NAMALWA (cell line): ENCODE data around the gene NCR2.
"Not testable (repeated sequence)": the region's sequence is repeated elsewhere in the genome, so short reads cannot be mapped to it uniquely, and the experiment has no call there.

ENCODE experiments used
- DNase-seq: peaks from one replicate; pipeline ENCODE4 v3.0.0-alpha.2; 2015; ENCODE audit warnings: low spot score

Gene NCR2, protein sequence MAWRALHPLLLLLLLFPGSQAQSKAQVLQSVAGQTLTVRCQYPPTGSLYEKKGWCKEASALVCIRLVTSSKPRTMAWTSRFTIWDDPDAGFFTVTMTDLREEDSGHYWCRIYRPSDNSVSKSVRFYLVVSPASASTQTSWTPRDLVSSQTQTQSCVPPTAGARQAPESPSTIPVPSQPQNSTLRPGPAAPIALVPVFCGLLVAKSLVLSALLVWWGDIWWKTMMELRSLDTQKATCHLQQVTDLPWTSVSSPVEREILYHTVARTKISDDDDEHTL

DNA sequence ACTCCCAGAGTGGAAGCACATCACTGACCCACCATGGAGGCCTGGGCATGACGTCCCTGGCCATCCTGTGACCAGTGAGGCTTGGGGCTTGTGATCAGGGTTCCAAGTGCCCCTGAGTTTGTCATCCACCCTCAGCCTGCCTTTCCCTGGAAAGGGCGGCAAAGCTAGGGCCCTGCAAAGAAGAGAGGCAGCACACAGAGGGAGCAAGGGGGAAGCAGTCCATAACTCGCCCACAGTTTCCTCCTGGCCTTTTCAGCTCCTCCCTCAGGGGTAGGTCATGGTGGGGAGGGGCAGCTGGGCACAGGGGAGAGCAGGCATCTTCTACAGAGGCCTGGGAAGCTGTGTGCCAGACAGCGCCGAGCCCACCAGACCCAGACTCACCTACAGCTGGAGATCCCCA is at the start of gene NCR2:
Gene NCR2 (plus strand): TSS at position 313 of the 400 bp plus-strand sequence. CDS start 269 bp downstream, outside the sequence.
- DNase-seq, result no peak

DNA sequence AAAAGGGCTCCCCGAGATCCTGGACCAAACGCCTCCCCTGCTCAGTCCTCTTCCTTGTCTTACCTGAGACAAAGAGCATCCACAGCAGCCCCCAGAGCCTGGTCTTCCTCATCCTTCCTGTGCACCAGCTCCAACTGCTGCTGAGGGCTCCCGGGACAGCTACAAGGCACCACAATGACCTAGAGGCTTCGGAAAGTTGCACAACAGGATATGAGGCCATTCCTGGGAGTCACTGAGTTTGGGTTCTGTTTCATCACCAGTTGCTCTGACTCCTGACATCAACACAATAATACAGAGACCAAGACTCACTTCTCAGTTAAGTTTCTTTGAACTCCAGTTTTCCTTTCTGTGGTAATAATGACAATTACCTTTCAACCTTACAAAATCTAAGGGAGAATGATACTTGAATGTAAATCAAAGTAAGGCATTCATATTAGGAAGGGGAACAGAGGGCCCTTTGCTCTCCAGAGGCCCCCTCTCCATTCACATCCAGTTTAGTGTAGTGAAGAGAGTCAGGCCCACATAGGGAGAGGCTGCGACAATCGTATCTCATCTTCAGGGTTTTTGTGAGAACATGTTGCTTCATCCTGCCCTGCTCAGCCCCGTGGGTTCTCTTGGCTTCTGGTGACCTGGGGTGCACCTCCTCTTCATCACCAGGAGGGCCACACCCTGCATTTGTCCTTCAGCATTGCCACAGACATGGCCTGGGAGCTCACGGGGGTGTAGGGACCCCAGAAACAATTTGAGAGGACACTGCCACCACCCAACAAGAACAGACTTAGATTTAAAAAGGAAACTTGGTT is 48.7 kb upstream of the NCR2 start, which contains the start of gene TREM1:
Gene TREM1 (minus strand): TSS at position 139 of the 803 bp plus-strand sequence. CDS start 27 bp downstream, at position 112.
- no peak for DNase-seq

DNA sequence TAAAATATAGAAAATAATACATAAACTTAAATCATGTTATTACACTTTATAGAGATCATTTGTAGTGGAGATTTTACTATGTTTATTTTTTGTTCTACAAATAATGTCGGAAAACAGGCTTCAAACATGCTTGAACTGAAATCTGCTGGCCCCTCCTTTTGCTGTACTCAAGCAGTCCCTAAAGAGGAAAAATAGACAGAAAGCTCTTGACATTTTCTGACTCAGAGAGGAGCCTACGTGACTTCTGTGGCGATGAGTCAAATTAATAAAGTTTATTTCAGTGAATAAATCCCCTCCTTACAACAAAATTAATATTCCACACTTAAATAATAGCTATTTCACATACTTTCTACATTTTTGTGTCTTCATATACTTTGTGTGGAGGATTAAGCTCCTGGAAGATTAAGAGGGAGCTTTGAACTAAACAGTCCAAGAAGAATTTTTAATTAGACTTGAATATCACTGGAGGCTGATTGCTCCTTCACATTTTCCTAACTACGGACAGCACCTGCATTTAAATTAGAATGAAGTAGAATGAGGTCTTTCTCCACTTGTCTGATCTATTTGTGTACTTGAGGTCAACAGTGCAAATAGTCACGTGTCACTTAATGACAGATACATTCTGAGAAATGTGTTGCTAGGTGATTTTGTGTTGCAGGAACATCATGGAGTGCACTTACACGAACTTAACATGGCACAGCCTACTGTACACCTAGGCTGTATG is 47.2 kb upstream of the NCR2 start:
- peak; percentile 29 for DNase-seq

DNA sequence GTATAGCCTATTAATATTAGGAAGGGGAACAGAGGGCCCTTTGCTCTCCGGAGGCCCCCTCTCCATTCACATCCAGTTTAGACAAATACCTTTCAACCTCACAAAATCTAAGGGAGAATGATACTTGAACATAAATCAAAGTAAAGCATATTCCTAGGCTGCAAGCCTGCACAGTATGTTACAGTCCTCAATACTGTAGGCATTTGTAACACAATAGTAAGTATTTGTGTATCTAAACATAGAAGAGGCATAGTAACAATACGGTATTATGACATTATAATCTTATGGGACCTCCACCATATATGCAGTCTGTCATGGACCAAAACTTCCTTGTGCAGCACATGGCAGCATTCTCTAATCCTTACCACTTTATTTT is 46.7 kb upstream of the NCR2 start:
- DNase-seq, result no peak

DNA sequence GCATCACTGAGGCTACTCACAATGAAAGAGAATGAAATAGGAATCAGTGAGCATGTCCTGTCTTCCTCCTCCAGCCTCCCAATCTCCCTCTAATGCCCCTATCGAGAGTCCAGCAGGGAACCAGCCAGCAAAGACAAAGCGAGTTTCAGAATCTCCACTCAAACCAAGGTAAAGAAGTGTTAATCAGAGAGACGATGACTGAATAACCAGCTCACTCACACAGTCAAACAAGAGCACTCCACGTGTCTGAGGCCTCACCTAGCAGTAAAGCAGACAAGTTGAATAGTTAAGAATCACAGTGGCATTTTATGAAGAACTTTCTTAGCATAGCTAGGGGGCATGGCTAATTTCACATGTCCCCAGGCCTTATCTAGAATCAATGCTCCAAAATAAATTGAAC is 45.6 kb upstream of the NCR2 start:
- no peak for DNase-seq

DNA sequence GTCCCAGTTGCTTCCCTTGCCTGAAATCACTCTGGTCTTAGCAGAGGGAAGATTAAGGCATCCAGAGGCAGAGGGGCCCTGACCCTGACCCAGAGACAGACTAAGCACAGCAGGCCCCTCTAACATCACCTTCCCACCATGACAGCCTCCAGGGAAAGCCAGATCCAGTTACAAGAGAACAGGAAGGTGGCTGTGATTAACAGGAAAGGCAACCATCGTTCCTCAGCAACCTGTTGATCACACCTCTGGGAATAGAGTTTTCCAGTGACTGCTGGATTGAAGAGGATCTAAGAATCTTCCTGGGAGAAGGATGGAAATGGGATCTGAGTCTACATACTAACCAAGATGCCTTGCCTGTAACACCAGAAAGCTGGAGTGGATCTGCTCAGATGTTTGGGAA is 43.7 kb upstream of the NCR2 start:
- no peak for DNase-seq

DNA sequence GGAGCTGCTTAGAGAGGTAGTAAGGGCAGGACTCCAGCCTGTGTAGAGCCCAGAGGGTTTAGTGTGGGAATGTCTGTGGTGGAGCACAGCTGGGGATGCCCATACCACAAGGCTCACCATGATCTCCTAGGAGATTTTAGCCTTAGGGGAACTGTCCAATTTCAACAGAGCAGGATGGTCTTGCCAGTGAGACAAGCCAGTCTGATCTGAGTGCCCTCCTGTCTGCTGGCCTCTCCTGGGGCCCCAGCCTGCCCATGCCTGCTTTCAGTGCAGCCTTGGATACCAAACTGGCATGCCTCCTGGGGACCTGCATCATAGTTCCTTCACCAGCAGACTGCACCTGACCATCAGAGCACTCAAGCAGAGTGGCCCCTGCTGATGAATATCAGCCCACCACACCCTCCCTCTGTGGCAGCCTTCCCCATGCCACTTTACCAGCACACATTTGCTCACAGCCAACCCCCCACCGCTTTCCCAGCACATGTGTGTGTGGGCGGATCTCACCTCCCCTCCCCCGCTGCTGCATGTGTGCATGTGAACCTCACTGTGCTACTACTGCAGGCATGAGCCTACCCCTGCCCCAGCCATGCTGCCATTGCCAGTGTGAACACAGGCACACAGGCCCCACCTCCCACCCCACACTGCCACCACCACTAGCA is 41.1 kb upstream of the NCR2 start:
- no peak for DNase-seq

DNA sequence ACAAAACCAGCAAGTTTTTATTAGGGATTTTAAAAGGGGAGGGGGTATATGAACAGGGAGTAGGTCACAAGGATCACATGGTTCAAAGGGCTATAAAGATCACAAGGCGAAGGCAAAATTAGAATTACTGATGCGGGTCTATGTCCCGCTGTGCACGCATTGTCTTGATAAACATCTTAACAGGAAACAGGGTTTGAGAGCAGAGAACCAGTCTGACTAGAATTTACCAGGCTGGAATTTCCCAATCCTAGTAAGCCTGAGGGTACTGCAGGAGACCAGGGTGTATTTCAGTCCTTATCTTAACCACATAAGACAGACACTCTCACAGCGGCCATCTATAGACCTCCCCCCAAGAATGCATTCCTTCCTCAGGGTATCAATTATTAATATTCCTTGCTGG is 38.2 kb upstream of the NCR2 start:
- DNase-seq, result not testable (repeated sequence)

DNA sequence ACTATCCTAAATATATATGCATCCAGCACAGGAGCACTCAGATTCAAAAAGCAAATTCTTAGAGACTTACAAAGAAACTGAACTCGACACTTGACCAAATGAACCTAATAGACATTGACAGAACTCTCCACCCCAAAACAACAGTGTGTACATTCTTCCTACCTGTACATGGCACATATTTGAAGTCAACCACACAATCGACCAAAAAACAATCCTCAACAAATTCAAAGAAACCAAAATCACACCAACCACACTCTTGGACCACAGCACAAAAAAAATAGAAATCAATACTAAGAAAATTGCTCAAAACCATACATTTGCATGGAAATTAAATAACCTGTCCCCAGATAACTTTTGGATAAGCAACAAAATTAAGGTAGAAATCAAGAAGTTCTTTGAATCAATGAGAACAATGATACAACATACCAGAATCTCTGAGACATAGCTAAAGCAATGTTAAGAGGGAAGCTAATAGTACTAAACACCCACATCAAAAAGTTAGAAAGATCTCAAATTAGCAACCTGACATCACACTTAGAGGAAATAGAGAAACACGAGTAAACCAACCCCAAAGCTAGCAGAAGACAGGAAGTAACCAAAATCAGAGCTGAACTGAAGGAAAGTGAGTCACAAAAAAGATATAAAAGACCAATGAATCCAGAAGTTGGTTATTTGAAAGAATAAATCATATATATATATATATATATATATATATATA is 36.5 kb upstream of the NCR2 start:
- DNase-seq, result peak; percentile 67

DNA sequence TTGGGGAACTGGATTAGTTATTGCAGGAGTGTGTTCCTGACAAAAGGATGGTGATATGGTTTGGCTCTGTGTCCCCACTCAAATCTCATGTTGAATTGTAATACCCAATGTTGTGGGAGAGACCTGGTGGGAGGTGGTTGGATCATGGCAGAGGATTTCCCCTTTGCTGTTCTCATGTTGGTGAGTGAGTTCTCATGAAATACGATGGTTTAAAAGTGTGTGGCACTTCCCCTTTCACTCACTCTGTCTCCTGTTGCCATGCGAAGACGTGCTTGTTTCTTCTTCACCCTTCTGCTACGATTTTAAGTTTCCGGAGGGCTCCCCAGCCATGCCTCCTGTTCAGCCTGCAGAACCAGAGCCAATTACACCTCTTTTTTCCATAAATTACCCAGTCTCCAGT is 32.8 kb upstream of the NCR2 start:
- DNase-seq, result peak; percentile 28

DNA sequence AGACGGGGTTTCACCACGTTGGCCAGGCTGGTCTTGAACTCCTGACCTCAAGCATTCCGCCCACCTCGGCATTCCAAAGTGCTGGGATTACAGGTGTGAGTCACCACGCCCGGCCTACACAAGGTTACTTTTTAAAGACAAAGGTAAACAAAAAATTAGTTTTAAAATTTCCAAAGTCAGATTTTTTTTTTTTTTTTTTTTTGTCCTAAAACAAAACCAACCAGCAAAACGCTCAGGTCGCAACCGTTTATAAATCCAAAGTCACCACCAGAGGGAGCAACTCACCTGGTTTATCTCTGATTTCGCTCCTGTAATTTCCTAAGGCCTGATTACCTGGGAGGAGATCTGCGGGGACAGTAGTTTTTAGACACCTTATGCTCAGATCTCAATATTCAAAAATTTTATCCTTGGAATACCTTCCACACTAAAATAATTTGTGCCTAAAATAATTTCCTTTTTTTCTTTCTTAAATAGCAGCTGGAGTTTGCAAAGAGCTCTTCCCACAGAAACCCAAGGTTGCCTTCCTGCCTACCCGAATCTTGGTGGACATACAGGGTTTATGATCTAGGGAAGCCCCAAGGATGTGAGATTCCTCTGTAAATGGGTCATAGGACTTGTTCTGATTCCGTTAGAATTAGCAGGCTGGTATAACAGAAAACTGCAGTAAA is 29.1 kb upstream of the NCR2 start:
- peak; percentile 73 for DNase-seq

DNA sequence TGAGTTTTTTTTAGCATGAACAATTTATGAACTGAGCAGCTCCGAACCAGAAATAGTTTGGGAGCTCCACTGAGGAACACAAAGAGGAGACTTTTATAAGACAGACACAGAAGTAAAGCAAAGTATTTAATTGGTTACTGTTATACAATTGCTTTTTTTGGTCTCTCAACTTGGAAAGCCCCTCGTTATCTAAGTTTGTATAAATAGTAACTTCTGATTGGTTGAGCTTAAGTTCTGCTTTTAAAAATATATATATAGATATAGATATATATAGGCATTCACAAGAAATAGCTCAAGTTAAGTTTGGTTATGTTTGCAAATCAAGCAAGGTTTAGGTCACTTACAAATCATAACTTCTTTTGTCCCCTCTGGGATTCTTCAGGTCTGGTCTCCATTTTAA is 20.2 kb upstream of the NCR2 start:
- DNase-seq, result peak; percentile 23

DNA sequence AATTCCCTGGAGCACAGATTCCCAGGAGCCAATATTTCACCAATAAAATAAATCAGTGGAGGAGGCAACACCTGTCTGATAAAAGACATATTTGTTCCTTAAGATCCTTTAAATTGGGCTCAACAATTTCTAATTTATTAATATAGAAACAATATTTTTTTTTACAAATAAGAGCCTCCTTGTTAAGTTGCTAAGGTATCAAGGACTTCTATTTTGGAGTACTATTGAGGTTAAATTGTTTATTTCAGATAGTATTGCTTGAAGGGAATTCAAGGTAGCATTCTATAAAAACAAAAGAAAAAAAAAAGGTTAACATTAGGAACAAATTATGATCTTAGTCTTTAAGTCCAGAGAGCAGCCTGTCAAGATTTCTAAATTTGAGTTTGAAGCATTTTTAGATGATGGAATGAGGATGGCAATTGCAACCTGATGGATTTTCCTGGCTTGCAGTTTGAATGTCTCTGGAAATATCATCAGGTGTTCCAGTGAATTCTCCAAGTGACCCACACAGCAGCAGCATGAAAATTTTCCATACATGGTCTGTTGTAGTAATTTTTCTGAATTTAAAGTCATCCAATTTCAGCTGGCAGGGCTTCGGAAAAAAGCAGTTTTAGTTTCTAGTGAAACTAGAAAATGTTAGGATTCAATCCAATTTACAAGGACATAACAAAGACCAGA is 19.3 kb upstream of the NCR2 start:
- no peak for DNase-seq

DNA sequence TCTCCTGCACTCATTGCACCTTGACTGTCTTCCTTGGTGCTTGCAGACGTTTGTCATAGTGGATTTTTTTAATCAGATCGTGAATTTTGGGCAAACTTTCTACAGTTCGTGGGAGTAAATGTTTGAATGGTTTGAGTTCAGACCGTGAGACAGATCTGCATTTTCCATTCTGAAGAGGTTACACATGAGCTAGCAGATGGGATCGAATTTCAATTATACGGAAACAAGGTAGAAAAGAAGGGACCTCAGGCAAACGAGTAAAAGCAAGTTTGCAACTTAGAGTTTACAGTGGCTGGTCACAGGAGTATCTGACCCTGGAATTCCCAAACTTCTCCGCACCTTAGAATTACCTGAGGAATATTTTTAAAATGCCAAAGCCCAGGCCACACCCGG is 17.2 kb upstream of the NCR2 start:
- DNase-seq, result no peak

DNA sequence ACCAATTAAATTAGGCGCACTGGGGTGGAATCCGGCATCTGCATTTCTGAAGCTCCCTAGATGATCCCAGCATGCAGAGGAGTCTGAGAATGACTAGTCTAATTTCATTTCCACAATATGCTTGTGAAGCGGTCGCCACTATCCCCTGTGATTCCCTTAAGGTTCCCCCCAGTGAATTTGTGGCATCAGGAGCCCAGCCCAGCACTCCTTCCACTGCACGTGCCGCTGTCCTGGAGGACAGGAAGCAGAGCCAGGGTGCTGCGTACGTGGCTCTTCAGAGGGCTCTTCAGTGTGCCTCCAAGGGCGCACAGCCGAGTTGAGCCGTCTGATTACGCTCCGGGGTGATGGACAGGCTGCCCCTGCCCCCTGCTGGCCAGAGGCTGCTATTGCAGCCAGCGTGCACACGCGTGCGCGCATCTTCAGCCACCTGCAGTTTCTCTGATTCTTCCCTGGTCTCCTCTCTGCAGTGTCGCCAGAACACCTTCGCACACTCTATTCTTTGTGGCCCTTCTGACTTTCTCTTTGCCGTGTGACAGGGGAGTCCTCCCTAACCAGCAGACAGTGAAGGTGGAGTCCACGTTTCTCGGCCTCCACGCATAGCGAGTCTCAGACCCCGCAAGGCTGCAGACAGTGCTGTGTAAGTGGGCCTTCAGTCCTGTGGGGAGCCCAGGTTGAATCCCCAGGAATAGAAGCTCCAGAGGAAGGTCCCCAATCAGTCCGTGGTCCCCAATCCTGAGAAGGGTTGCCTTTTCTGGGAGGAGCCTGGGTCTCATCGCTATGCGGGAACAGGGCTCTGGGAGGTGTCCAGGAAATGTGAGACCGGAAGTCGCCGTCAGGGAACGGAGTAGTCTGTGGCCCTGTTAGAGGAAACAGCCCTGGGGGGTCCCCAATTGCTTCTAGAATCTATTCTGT is 16.5 kb upstream of the NCR2 start:
- DNase-seq, result peak; percentile 91

DNA sequence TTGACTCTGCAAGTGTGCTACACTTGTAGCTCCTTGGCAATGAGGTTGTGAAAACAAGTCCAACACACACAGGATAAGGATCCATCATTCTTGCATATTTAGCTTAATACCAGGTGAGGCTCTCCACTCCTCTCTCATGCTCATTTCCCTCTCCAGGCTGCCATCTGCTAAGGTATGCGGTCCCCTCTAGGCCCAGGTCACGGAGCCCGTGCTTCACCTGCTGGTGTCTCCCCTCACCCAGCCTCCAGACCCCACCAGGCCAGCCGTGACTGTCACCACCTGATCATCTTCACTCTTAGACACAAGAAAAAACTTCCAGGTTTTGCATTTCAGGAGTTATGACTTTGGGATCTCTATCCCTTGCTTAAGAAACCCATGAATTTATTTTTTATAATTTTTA is 14.2 kb upstream of the NCR2 start:
- no peak for DNase-seq

DNA sequence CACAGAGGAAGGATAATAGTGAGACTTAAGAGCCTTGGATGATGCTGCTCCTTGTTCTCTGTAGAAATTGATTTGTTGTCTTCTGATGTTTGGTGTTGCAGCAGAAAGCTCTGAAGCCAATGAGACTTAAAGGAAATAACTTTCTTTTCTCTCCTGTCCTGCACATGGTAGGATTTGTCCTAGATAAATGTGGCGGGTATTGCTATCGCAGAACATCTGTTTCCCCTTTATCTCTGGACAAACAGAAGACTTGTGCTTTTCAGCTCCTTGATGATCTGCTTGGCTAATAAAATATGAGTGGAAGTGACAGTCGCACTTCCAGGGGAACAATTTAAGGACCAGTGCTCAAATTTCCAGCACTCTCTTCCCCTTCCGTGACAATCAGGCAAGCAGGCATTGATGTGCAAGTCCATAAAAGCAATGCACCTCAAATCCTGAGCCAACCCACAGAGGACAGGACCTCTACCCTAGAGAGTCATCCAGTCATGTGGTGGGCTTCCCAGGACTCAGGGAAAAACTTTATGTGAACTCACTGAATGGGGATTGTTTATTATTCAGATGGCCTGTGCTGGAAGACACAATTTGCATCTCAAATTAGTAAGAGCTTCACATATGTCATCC is 9.9 kb upstream of the NCR2 start:
- no peak for DNase-seq

DNA sequence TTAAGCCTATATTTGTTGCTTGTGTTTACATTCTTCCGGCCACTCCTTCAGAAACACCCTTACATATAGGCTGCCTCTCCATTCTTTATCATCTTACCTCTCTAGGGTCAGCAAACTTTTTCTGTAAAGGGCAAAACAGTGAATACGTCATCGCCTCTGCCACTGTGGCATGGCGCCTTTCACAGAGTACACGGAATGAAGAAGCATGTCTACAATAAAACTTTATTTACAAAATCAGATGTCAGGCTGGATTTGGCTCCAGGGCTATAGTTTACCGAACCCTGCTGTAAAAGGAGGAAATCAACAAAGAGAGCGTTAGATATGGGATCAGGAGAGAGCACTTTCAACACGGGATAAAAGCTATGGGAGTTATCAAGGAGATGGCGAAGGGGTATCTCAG is 9.3 kb upstream of the NCR2 start:
- no peak for DNase-seq

DNA sequence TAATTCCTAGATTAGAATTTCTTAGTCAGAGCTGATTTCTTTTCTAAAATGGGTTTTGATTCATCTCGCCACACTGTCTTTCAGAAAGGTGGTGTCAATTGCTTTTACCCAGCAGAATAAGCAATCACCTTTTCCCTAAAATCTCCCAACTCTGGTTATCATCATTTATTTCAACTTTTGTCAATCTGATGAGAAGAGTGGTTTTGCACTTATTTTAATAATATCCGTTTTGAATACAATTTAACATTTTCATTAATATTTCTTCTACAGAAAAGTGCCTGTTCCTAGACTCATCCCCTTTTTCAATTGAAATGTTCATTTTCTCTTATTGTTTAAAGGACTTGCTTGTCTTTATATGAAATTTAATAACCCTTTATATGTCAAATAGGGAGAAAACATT is 8.2 kb upstream of the NCR2 start:
- DNase-seq, result no peak
